ENCODE measurements around the gene KCNQ2.
A peak's percentile ranks its signal among the peaks of the same experiment; 100 is the strongest.
"Not testable (repeated sequence)": the region's sequence is repeated elsewhere in the genome, so short reads cannot be mapped to it uniquely, and the experiment has no call there.

The KCNQ2 gene

GRCh38 chr20:63471981-63472831 is at the start of gene KCNQ2:
Gene KCNQ2 (minus strand): TSS chr20:63472655. CDS start chr20:63472463, 192 bp downstream.
- DNase-seq, result peak; percentile 77

GRCh38 chr20:63521602-63522001 is 49.1 kb upstream of the KCNQ2 start:
- DNase-seq, result no peak

- DNase-seq, result peak; percentile 87
Measured at GRCh38 chr20:63520934-63521601, 48.6 kb upstream of the KCNQ2 start.

- DNase-seq, result peak; percentile 88
Measured at GRCh38 chr20:63520504-63520933, 48.1 kb upstream of the KCNQ2 start, which contains the start of gene PPDPF. Gene PPDPF (plus strand): TSS chr20:63520765. CDS start chr20:63521309, 544 bp downstream.

GRCh38 chr20:63519668-63520503 is 47.4 kb upstream of the KCNQ2 start:
- DNase-seq, result peak; percentile 87

GRCh38 chr20:63518946-63519667 is 46.7 kb upstream of the KCNQ2 start:
- no peak for DNase-seq

GRCh38 chr20:63518351-63518861 is 46.0 kb upstream of the KCNQ2 start:
- DNase-seq, result peak; percentile 41

GRCh38 chr20:63517376-63518309 is 45.2 kb upstream of the KCNQ2 start:
- peak; percentile 9 for DNase-seq

GRCh38 chr20:63514520-63514919 is 42.1 kb upstream of the KCNQ2 start:
- DNase-seq, result not testable (repeated sequence)

- DNase-seq, result no peak
Measured at GRCh38 chr20:63513207-63513606, 40.8 kb upstream of the KCNQ2 start.

- no peak for DNase-seq
Measured at GRCh38 chr20:63509088-63509564, 36.7 kb upstream of the KCNQ2 start.

- DNase-seq, result no peak
Measured at GRCh38 chr20:63508072-63508768, 35.8 kb upstream of the KCNQ2 start.

GRCh38 chr20:63507083-63507743 is 34.8 kb upstream of the KCNQ2 start:
- DNase-seq, result no peak

GRCh38 chr20:63505723-63506122 is 33.3 kb upstream of the KCNQ2 start:
- no peak for DNase-seq

GRCh38 chr20:63505281-63505680 is 32.8 kb upstream of the KCNQ2 start:
- no peak for DNase-seq

GRCh38 chr20:63504642-63505041 is 32.2 kb upstream of the KCNQ2 start:
- DNase-seq, result no peak

GRCh38 chr20:63503524-63503923 is 31.1 kb upstream of the KCNQ2 start:
- DNase-seq, result no peak

GRCh38 chr20:63502671-63503172 is 30.3 kb upstream of the KCNQ2 start:
- DNase-seq, result peak; percentile 63

Measured in retina (tissue), 1 donor.